HL-60 (cell line): ENCODE measurements around the gene C17orf50.
A peak's percentile ranks its signal among the peaks of the same experiment; 100 is the strongest.

Experiments
- DNase-seq, 2 experiments: peaks; one replicate each; pipeline ENCODE4 v3.0.0-alpha.2; 2010 to 2020; ENCODE audit warnings: low read depth in 1 of 2, low spot score in 1 of 2
- H3K27ac ChIP-seq: fragments of 250-450 bp; sonication (Bioruptor Pico); replicated peaks from 2 replicates; pipeline ENCODE4 v1.5.1; 2020; ENCODE audit warnings: mild to moderate bottlenecking, moderate library complexity
- H3K27me3 ChIP-seq: fragments of 250-450 bp; sonication (Bioruptor Pico); 2 replicates; pipeline ENCODE4 v1.5.1; 2021; ENCODE audit warnings: mild to moderate bottlenecking, moderate library complexity; ENCODE audit not compliant: insufficient read depth, poor library complexity, severe bottlenecking
- H3K4me3 ChIP-seq: replicated peaks from 2 replicates; pipeline ENCODE4 v1.5.1; 2011; ENCODE audit warnings: mild to moderate bottlenecking, control low read depth, low read length; ENCODE audit not compliant: insufficient read depth
- GABPA ChIP-seq: IDR thresholded peaks from 2 replicates; pipeline ENCODE4 v1.6.1; 2012; ENCODE audit warnings: low read depth
- POLR2AphosphoS5 ChIP-seq: IDR thresholded peaks from 2 replicates; pipeline ENCODE4 v1.6.1; 2012; ENCODE audit warnings: low read depth
- SPI1 ChIP-seq: IDR thresholded peaks from 2 replicates; pipeline ENCODE4 v1.6.1; 2012; ENCODE audit warnings: low read depth, mild to moderate bottlenecking, borderline replicate concordance
- TF ChIP-seq, protein P1 (sequence below): IDR thresholded peaks from one replicate; pipeline ENCODE4 v1.5.1; 2011; ENCODE audit warnings: low read length, control low read depth, inconsistent platforms; ENCODE audit not compliant: insufficient read depth
- TF ChIP-seq, protein P2 (sequence below): IDR thresholded peaks from 2 replicates; pipeline ENCODE4 v1.6.1; 2012; ENCODE audit warnings: low read depth; ENCODE audit not compliant: insufficient replicate concordance

Gene C17orf50

DNA sequence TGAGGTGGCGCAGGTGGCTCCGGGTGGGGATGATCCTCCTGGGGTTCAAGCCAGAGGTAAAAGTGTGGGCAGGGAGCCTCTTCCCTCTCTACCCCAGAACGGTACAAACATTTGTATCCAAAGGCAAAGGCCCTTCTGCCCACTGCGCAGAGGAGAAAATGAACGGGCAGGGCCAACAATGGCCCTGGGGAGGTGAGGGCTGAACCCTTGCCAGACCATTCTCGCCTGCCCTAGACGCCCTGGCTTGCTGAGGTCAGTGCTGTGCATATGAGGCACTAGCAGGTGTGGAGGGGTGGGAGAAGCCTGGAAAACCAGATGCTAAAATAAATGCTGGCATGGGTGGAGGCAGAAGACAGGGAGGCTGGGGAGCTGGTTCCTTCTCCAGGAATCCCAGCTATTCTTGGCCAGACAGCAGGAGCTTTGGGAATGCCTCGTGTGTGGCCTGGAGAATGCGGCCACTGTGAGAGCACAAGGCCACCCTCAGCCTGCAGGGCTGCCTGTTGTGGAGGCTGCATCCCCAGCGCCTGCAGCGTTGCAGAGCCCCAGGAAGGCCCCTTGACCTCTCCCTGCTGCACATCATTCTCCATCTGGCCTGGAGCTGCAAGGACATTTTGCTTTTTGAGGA lies 4.5 kb downstream of the C17orf50 start:
- no peak for DNase-seq
- Histone ChIP-seq H3K27ac (no peak overlapping the region), H3K27me3 (peaks cover 3% of the 10 kb centered on the region), H3K4me3 (no peak overlapping the region)
- no peak for TF ChIP-seq POLR2AphosphoS5

DNA sequence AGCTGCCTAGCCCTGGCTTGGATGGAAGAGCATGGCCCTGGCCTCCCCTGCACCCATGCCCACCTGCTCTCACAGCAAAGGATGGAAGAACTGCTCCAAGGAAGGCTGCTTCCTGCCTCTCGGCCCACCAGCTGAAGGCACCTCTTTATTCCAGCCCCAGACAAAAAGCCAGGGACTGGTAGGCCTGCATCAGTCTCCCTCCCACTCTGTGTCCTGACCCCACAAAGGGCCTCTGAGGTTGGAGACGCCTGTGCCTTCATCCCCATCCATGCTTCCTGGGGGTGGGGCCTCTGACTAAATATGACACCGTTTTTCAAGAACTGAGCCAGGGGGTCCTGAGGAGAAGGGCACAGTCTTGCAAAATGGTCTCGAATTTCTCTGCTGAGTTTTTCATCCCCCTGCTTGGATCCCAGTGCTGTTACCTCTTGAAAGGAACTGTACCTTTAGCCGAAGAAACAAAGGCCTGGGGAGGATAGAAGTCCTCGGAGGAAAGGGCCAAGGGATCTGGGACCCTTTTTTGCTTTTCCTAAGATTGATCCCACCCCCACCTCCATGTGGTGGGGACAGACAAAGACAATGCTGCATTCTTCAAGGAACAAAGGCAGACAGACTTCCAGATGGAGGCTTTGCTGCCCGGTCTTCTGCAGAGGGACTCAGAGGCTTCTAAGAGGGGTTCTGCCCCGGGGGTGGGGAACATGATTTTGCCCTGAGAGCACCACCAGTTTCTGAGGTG lies 5.2 kb downstream of the C17orf50 start:
- Histone ChIP-seq H3K27me3 (peaks cover 3% of the 10 kb centered on the region), H3K4me3 (no peak overlapping the region), H3K27ac (no peak overlapping the region)
- TF ChIP-seq SPI1 (no peak), POLR2AphosphoS5 (no peak), GABPA (no peak)
- TF ChIP-seq, protein P1, sequence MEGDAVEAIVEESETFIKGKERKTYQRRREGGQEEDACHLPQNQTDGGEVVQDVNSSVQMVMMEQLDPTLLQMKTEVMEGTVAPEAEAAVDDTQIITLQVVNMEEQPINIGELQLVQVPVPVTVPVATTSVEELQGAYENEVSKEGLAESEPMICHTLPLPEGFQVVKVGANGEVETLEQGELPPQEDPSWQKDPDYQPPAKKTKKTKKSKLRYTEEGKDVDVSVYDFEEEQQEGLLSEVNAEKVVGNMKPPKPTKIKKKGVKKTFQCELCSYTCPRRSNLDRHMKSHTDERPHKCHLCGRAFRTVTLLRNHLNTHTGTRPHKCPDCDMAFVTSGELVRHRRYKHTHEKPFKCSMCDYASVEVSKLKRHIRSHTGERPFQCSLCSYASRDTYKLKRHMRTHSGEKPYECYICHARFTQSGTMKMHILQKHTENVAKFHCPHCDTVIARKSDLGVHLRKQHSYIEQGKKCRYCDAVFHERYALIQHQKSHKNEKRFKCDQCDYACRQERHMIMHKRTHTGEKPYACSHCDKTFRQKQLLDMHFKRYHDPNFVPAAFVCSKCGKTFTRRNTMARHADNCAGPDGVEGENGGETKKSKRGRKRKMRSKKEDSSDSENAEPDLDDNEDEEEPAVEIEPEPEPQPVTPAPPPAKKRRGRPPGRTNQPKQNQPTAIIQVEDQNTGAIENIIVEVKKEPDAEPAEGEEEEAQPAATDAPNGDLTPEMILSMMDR = no peak
- TF ChIP-seq, protein P2, sequence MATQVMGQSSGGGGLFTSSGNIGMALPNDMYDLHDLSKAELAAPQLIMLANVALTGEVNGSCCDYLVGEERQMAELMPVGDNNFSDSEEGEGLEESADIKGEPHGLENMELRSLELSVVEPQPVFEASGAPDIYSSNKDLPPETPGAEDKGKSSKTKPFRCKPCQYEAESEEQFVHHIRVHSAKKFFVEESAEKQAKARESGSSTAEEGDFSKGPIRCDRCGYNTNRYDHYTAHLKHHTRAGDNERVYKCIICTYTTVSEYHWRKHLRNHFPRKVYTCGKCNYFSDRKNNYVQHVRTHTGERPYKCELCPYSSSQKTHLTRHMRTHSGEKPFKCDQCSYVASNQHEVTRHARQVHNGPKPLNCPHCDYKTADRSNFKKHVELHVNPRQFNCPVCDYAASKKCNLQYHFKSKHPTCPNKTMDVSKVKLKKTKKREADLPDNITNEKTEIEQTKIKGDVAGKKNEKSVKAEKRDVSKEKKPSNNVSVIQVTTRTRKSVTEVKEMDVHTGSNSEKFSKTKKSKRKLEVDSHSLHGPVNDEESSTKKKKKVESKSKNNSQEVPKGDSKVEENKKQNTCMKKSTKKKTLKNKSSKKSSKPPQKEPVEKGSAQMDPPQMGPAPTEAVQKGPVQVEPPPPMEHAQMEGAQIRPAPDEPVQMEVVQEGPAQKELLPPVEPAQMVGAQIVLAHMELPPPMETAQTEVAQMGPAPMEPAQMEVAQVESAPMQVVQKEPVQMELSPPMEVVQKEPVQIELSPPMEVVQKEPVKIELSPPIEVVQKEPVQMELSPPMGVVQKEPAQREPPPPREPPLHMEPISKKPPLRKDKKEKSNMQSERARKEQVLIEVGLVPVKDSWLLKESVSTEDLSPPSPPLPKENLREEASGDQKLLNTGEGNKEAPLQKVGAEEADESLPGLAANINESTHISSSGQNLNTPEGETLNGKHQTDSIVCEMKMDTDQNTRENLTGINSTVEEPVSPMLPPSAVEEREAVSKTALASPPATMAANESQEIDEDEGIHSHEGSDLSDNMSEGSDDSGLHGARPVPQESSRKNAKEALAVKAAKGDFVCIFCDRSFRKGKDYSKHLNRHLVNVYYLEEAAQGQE = no peak
- no peak for DNase-seq

DNA sequence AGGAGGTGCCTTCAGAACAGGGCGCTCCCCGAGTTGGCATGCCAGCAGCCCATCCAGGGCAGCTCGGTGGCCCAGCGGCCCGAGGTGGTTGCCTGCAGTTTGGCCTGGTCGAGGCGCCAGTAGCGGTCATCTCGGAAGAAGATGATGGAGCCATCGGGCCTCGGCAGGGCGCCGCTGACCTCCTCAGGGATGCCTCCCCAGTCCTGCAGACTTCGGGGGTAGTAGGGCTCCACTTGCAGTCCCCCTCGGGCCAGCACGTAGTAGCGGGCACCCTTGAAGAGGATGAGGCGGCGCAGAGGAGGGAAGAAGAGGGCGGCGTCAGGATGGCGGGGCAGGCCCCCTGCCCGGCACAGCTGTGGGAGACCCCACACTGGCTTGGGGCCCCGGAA lies 5.8 kb downstream of the C17orf50 start:
- H3K27ac ChIP-seq = no peak overlapping the region
- H3K4me3 ChIP-seq = no peak overlapping the region
- no peak for DNase-seq
- peaks cover 3% of the 10 kb centered on the region for H3K27me3 ChIP-seq
- no peak for TF ChIP-seq POLR2AphosphoS5
- TF ChIP-seq GABPA = no peak
- no peak for TF ChIP-seq SPI1
- TF ChIP-seq, protein P1 = no peak
- TF ChIP-seq, protein P2 = no peak

DNA sequence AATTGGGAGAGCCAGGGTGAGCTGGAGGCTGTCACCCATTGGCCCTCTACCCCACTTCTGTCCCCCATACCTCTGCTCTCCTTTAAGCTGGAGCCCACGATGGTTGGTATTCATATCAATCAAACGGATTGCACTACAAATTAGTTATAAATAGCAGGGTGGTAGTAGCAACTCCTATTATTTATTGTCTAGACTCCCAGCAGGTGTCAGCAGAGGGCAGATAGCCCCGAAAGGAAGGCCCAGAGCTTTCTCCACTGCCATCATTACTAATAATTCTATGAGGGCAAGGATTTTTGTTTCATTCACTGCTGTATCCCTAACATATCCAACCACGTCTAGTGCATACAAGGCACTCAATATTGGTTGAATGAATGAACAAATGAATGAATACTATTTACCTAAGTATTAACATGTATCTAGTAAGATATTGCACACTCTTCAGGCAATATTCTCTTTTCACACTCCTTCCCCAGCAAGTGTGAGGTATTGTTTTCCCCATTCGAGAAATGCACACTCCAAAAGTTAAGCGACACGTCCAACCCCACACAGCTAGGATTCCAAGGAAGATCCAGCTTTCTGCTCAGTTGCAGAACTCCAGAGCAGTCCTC lies 6.3 kb downstream of the C17orf50 start:
- Histone ChIP-seq H3K27me3 (peaks cover 3% of the 10 kb centered on the region), H3K4me3 (no peak overlapping the region), H3K27ac (no peak overlapping the region)
- DNase-seq = peak in 1 of 2 experiments; percentile 33
- TF ChIP-seq, protein P1 = peak; percentile 27
- no peak for TF ChIP-seq POLR2AphosphoS5
- TF ChIP-seq, protein P2 = no peak
- no peak for TF ChIP-seq GABPA
